Measurements from ENCODE around the gene TMEM108. TPM values are rescaled to one million over a fixed set of nuclear protein-coding genes. Genes with fewer than 3 reads are reported as not detected.

TMEM108 gene
- total RNA-seq, 4 donors from 2014 or later: 0.21 to 1.5 TPM; not detected in 2

- no peak for DNase-seq (ENCODE audit: low spot score in 2 of 2)
- Histone ChIP-seq H3K4me3 (no peak overlapping the region), H3K4me1 (peaks cover 0 to 6% (median 0%) of the 10 kb centered on the region in 4 donors), H3K27me3 (no peaks in the 10 kb centered on the region), H3K9me3 (no peaks in the 10 kb centered on the region), H3K27ac (no peak overlapping the region), H3K36me3 (no peaks in the 10 kb centered on the region)
- WGBS, 2 donors: 53 to 70% methylated on average over 4 of the region's 4 CpGs
- TF ChIP-seq, protein P1, sequence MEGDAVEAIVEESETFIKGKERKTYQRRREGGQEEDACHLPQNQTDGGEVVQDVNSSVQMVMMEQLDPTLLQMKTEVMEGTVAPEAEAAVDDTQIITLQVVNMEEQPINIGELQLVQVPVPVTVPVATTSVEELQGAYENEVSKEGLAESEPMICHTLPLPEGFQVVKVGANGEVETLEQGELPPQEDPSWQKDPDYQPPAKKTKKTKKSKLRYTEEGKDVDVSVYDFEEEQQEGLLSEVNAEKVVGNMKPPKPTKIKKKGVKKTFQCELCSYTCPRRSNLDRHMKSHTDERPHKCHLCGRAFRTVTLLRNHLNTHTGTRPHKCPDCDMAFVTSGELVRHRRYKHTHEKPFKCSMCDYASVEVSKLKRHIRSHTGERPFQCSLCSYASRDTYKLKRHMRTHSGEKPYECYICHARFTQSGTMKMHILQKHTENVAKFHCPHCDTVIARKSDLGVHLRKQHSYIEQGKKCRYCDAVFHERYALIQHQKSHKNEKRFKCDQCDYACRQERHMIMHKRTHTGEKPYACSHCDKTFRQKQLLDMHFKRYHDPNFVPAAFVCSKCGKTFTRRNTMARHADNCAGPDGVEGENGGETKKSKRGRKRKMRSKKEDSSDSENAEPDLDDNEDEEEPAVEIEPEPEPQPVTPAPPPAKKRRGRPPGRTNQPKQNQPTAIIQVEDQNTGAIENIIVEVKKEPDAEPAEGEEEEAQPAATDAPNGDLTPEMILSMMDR (IDR thresholded peaks at IDR 0.05): no peak
- TF ChIP-seq EP300 (IDR thresholded peaks at IDR 0.05) (no peak), POLR2A (IDR thresholded peaks at IDR 0.05) (no peak)
Measured at GRCh38 chr3:133444423-133444774, 406.2 kb downstream of the TMEM108 start.

DNA sequence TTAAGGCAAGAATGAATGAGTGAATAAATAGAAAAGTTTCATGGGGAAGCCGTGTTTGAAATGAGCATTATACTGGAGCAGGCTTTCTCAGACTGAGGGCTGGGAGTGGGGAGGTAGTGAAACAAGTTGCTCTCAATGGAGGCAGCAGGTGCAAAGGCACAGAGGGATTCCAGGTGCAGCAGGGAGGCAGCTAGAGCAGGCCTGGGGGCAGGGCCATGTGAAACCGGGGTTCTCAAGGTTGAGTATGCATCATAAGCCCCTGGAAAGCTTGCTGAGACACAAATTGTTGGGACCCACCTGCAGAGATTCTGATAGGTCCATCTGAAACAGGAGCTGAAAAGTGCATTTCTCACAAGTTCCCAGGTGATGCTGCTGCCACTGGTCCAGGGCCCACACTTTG, 406.9 kb downstream of the TMEM108 start:
- TF ChIP-seq, protein P1 (IDR thresholded peaks at IDR 0.05): no peak
- Histone ChIP-seq H3K9me3 (no peaks in the 10 kb centered on the region), H3K36me3 (no peaks in the 10 kb centered on the region), H3K27me3 (no peaks in the 10 kb centered on the region), H3K4me3 (no peak overlapping the region), H3K4me1 (peaks cover 0 to 6% (median 0%) of the 10 kb centered on the region in 4 donors), H3K27ac (no peak overlapping the region)
- DNase-seq (ENCODE audit: low spot score in 2 of 2): no peak
- 84 to 91% methylated on average over 1 to 2 of the region's 2 CpGs for WGBS, 2 donors
